HG03354 (cell line): ENCODE results near the gene WASHC3.

Source experiments
- ATAC-seq: cut with Tn5 transposase; IDR thresholded peaks from one replicate; pipeline ENCODE4 v1.9.1; 2021; ENCODE audit warnings: mild to moderate bottlenecking; ENCODE audit not compliant: unreplicated experiment, poor library complexity, severe bottlenecking

The WASHC3 gene

DNA sequence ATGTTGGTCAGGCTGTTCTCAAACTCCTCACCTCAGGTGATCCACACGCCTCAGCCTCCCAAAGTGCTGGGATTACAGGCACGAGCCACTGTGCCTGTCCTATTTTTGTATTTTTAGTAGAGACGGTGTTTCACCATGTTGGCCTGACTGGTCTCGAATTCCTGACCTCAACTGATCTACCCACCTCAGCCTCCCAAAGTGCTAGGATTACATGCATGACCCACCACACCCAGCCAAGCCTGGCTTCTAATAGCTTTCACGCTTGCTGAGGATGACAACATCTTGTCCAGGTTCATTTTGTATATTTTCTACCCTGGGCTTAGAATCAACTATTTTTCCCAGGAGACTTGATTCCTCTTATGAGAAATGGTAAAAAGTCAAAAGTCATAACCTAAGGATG, 64.7 kb downstream of the WASHC3 start:
- no peak for ATAC-seq

DNA sequence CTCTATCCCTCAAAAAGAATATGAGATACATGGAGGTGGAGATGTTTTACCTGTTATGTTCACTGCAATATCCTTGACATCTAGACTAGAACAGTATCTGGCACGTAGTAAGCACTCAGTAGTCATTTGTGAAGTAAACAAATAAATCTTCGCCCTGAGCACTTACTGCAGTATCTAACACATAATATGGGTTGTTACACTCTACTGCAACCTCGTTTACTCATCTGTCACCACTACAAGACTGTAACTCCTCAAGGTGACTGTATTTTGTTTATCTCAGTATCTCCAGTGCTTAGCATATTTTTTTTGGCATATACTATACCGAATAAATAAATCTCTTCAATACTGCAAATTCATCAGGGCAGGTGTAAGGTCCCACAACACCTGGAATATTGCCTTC, 66.1 kb downstream of the WASHC3 start:
- no peak for ATAC-seq

DNA sequence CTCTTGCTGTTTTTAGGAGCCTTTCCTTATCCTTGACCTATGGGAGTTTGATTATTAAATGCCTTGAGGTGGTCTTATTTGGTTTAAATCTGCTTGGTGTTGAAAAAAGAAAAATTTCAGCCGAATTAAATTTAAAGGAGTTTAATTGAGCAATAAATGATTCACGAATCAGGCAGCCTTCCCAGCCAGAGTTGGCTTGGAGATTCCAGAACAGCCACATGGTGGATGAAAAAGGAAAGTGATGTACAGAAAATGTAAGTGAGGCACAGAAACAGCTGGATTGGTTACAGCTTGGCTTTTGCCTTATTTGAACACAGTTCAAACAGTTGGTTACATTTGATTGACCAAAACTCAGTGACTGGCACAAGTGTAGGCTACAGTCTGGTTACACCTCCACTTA, 69.7 kb downstream of the WASHC3 start:
- ATAC-seq, result no peak

DNA sequence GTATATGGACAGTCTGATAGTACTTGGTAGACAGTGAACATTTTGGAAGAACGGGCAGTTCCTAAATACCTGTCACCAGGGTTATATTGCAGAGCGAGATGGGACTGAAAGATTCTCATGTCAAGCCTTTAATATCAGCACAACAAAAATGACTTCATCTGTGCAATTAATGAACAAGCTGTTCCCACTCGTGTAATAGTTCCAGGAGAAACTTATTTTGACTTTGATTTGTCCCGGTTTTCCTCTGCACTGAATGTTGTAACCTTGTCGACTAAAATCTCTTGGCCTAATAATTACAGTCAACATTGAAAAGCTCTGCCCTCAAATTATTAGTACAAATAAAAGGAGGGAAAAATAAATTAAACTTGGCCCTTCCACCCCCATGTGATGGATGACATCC, 79.5 kb downstream of the WASHC3 start:
- ATAC-seq, result no peak

DNA sequence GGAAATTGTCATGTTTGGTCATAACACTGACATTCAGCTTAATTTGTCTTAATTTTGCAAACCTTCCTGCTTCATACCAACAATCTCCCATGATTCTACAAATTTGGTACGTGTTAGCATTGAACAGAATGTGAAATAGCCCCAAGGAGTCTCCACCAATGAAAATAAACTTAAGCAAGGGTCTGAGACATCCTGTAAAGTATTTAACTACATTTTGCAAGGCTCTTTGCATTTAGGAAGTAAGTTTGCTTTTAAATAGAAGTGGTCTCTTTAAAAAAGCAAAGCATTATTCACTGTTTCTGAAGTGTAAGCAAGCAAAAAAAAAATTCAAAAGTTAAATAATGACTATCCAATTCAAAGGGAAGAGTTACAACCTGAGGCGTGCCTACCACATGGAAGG, 79.9 kb downstream of the WASHC3 start:
- no peak for ATAC-seq

DNA sequence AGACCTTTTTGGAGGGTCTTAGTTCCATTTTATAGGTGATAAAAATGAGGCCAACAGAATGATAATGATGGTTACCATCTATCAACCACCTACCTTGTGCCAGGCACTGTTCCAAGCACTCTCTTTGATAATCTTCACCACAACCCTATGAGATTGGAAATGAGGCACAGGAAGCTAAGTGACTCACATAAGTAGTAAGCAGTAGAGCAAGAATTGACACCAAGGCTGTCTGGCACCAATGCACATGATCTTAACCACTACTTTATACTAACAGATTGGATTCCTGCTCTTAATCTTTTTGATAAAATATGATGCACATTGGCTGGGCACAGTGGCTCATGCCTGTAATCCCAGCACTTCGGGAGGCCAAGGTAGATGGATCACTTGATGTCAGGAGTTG, 93.0 kb downstream of the WASHC3 start:
- ATAC-seq, result no peak

DNA sequence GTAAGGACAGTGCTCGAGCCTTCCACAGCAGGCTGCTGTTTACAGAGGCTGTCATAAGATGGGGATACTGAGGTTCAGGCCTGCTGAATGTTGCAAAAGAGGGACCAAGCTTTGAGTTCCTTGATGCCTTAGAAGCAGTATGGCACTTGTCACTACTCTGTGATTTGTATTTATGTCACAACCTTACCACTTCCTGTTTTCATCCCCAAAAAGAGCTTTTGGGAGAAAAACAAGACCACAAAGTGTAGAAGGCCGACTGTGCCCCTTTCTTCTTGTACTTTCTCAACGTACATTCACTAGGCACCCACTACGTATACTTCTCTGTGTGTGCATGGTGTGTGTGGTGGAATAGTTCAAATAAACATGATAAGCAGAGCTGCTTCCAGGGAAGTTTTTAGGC, 94.3 kb downstream of the WASHC3 start:
- ATAC-seq, result no peak

DNA sequence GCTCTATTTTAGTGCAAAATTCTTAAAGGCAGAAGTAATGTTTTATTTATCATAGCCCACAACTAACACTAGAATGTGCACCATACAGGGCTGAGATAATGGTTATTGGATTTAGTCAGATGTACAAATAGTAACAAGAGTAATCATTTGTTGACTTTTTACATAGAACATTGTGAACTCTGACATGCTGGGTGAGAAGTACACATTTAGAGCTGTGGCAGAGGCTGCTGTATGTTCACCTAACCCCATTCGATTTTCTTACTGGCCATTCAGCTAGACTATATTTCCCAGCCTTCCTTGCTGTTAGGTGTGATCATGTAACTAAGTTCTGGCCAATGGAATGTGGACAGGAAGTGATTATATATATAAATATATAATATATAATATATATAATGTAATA, 95.3 kb downstream of the WASHC3 start:
- ATAC-seq, result no peak

DNA sequence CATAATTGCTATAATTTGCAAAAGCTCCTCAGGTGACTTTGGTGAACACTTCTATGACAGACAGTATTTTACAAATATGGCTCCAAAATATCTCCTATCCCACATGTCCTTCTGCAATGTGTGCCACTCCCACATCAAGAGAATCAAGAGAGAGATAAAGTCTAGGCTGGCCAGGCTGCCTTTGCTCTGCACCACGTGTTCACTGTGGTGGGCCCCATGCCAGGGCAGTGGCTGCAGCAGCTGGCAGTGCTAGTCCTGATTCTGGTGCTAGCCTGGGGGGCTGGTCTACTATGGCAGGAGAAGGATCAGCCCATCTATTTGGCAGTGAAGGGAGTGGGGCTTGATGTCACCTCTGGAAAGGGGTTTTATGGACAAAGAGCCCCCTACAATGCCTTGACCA, 98.1 kb downstream of the WASHC3 start:
- no peak for ATAC-seq
